Choroid plexus epithelial cell (primary cell): ENCODE measurements around the gene ALG12.

Experiments
- DNase-seq: peaks from one replicate; pipeline ENCODE4 v3.0.0-alpha.2; 2010; ENCODE audit warnings: low read depth
- H3K4me3 ChIP-seq: 2 replicates; pipeline ENCODE4 v1.5.1; 2011; ENCODE audit warnings: low read depth, mild to moderate bottlenecking, control low read depth, low read length, moderate library complexity
- TF ChIP-seq, protein P1 (sequence below): conservative IDR thresholded peaks from 2 replicates; pipeline ENCODE4 v1.5.1; 2011; ENCODE audit warnings: low read depth, mild to moderate bottlenecking, control low read depth, inconsistent platforms, low read length, moderate library complexity

ALG12 gene

DNA sequence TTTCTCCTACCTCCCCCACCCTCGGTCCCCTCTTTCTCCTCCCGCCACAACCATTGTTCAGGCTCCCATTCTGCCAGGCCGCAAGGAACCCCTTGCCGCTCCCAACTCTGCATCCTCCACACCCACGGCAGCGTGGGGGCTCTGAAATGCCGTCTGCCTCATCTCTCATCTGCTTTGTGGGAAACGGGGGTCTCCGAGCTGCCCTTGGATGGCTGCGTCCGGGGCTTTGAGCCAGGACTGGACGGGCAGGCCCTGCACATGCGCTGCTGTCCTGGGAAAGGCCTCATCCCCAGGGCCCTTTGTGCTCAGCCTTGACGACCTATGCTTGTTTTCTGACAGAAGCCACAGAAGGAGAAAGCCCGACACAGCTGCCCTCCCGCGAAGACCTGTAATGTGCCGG, 8.7 kb upstream of the ALG12 start:
- H3K4me3 ChIP-seq: no peak overlapping the region
- TF ChIP-seq, protein P1, sequence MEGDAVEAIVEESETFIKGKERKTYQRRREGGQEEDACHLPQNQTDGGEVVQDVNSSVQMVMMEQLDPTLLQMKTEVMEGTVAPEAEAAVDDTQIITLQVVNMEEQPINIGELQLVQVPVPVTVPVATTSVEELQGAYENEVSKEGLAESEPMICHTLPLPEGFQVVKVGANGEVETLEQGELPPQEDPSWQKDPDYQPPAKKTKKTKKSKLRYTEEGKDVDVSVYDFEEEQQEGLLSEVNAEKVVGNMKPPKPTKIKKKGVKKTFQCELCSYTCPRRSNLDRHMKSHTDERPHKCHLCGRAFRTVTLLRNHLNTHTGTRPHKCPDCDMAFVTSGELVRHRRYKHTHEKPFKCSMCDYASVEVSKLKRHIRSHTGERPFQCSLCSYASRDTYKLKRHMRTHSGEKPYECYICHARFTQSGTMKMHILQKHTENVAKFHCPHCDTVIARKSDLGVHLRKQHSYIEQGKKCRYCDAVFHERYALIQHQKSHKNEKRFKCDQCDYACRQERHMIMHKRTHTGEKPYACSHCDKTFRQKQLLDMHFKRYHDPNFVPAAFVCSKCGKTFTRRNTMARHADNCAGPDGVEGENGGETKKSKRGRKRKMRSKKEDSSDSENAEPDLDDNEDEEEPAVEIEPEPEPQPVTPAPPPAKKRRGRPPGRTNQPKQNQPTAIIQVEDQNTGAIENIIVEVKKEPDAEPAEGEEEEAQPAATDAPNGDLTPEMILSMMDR: no peak
- no peak for DNase-seq

DNA sequence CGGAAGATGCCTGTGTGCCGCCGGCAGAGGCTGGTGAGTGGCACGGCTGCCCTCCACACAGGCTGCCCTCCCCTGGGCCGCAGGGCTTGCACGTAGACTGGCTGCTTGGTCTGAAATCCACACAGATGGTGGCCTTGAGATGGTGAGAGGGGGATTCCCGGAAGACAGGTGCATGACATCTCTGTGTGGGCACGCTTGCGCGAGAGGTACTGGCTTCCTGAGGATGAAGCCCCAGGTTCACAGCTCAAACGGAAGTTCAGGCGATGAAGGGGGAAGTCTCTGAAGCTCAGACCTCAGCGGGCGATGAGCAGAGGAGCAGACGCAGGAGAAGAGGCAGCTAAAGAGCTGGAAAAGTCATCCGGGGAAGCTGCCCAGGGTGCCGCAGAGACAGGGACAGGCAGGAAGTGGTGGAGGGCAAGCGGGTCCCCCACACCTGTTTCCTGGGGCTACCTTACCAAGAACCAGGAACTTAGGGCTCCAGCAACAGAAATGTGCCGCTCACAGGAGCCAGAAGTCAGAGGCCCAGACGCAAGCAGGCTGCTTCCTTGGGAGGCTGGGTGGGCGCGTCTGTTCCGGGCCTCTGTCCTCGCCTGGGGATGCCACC, 7.4 kb upstream of the ALG12 start:
- no peak for DNase-seq
- TF ChIP-seq, protein P1: no peak
- no peak overlapping the region for H3K4me3 ChIP-seq

DNA sequence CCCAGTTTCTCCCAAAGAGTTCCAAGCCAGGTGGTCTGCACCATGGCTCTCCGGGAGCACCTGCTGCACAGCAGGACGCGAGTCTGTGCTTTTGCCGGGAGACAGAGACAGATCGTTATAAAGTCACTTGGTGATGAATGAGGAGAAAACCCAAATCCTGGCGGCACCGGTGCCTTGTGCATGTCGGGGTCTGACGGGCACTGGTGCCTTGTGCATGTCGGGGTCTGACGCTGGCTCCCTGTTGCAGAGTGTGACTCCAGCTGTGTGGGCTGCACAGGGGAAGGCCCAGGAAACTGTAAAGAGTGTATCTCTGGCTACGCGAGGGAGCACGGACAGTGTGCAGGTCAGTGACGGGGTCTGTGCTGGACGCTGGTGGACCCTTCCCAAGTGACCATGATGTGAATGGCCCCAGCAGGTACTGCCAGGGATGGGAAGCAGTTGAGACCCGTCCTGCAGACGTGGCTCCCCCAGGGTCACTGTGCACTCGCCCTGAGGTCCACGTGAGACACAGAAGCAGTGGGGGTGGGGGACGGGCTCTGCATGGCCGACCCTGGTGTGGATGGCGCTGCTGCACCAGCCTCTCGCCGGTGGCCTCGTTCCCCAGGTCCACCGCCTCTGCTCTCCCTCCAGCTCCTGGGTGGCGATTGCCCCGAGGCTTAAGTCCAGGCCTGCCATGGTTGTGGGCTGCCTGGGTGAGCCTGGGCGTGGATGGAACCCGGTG, 6.0 kb upstream of the ALG12 start:
- H3K4me3 ChIP-seq: no peak overlapping the region
- TF ChIP-seq, protein P1: no peak
- DNase-seq: no peak

DNA sequence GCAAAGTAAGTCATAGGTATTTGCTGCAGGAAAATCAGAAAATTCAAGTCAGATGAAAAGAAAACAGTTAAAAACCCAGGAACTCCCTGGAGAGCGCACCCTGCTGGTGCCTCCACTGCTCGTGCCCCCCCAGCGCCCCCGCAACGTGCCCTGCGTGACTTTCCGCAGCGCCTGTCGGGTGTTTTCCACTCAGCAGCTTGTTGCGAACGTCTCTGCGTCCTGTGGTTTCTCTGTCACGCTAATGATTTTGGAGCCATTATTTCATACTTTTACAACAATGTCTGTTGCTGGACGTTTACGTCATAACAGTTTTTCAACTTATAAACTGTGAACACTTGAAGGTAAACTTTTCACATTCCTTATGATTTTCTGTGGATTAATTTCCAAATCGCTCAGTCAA, 5.2 kb upstream of the ALG12 start:
- no peak overlapping the region for H3K4me3 ChIP-seq
- DNase-seq: no peak
- TF ChIP-seq, protein P1: peak; percentile 37

DNA sequence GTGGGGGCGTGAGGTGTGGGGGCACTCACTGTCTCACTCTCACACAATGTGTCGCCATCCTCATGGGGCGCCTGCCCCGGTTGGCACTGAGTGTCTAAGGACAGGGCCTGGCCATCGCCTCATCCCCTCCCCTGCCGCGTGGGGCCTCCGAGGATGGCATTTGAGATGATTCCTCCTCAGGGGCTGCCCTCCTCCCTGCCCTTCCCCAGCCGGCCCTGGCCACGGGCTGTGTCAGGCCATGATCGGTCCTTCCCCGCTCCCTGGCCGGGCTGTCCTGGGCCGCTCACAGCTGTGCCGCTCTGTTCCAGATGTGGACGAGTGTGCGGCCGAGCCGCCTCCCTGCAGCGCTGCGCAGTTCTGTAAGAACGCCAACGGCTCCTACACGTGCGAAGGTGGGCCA, 4.7 kb upstream of the ALG12 start:
- H3K4me3 ChIP-seq: no peak overlapping the region
- TF ChIP-seq, protein P1: no peak
- no peak for DNase-seq

DNA sequence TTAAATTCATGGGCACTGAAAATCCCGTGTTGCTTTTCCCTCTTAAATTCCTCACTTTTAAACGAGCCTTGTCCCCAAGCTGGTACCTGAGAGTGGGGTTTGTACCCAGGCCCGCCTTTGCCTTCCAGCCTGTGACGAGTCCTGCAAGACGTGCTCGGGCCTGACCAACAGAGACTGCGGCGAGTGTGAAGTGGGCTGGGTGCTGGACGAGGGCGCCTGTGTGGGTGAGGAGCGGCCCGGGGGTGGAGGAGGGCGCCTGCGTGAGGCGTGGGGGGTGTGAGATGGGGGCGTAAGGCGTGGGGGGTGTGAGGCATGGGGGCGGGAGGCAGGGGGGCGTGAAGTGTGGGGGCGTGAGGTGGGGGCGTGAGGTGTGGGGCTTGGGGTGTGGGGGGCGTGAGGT, 4.2 kb upstream of the ALG12 start:
- no peak overlapping the region for H3K4me3 ChIP-seq
- TF ChIP-seq, protein P1: no peak
- no peak for DNase-seq
